Measurements from ENCODE around the gene GPR161.
"Not testable (repeated sequence)": the region's sequence is repeated elsewhere in the genome, so short reads cannot be mapped to it uniquely, and the experiment has no call there.

Gene GPR161

GRCh38 chr1:168056152-168056551 is 80.6 kb downstream of the GPR161 start:
- not testable (repeated sequence) for H4K8ac ChIP-seq (ENCODE audit: low read depth, low read length); H4K12ac ChIP-seq (ENCODE audit: low read depth, low read length)

GRCh38 chr1:168054117-168054516 is 82.6 kb downstream of the GPR161 start:
- DNase-seq = no peak
- no peak overlapping the region for H2BK5ac ChIP-seq (ENCODE audit: low read depth, low read length, poor library complexity)
- no CpG with 5 or more reads among the region's 3 CpGs for WGBS (ENCODE audit: extremely low coverage, insufficient coverage, insufficient read length)
- no peaks in the 10 kb centered on the region for H3K4me1 ChIP-seq (ENCODE audit: control insufficient read depth in 1 of 2, insufficient read depth in 2 of 2, low read length in 2 of 2)
- H3K18ac ChIP-seq (ENCODE audit: low read length) = no peak overlapping the region
- no peak overlapping the region for H3K23ac ChIP-seq (ENCODE audit: low read length)
- H3K4ac ChIP-seq (ENCODE audit: low read depth, low read length) = no peak overlapping the region
- H3K4me3 ChIP-seq (ENCODE audit: low read depth, low read length) = no peak overlapping the region
- no peaks in the 10 kb centered on the region for H3K9me3 ChIP-seq (ENCODE audit: insufficient read depth, low read depth, low read length)
- H3K36me3 ChIP-seq (ENCODE audit: control insufficient read depth in 1 of 2, insufficient read depth in 2 of 2, low read length in 2 of 2) = peaks cover 6 to 8% of the 10 kb centered on the region in 2 experiments
- H3K14ac ChIP-seq (ENCODE audit: low read length) = no peak overlapping the region
- H2BK12ac ChIP-seq (ENCODE audit: low read length) = no peak overlapping the region
- H3K79me1 ChIP-seq (ENCODE audit: low read length) = no peaks in the 10 kb centered on the region
- H2AK5ac ChIP-seq (ENCODE audit: low read length) = no peak overlapping the region
- no peak overlapping the region for H3K27ac ChIP-seq (ENCODE audit: low read depth, low read length)
- H3K9ac ChIP-seq (ENCODE audit: low read length) = no peak overlapping the region
- H2BK120ac ChIP-seq (ENCODE audit: insufficient read depth, low read length, poor library complexity) = no peak overlapping the region
- H4K12ac ChIP-seq (ENCODE audit: low read depth, low read length) = no peak overlapping the region
- no peak overlapping the region for H2AFZ ChIP-seq (ENCODE audit: insufficient read depth, low read length, poor library complexity)
- H3K79me2 ChIP-seq (ENCODE audit: control insufficient read depth, insufficient read depth, low read length, poor library complexity) = no peaks in the 10 kb centered on the region
- no peak overlapping the region for H3K4me2 ChIP-seq (ENCODE audit: low read length)
- no peaks in the 10 kb centered on the region for H3K27me3 ChIP-seq (ENCODE audit: insufficient read depth, low read length)
- H4K8ac ChIP-seq (ENCODE audit: low read depth, low read length) = no peak overlapping the region
- H4K91ac ChIP-seq (ENCODE audit: low read depth, low read length) = no peak overlapping the region

More at GRCh38 chr1:168056152-168056551, 80.6 kb downstream of the GPR161 start:
- not testable (repeated sequence) for H3K79me2 ChIP-seq (ENCODE audit: control insufficient read depth, insufficient read depth, low read length, poor library complexity); H2BK5ac ChIP-seq (ENCODE audit: low read depth, low read length, poor library complexity); H3K14ac ChIP-seq (ENCODE audit: low read length); H3K4me1 ChIP-seq (ENCODE audit: control insufficient read depth in 1 of 2, insufficient read depth in 2 of 2, low read length in 2 of 2); H3K4me3 ChIP-seq (ENCODE audit: low read depth, low read length); H3K23ac ChIP-seq (ENCODE audit: low read length); H3K27ac ChIP-seq (ENCODE audit: low read depth, low read length); H3K4me2 ChIP-seq (ENCODE audit: low read length); H4K91ac ChIP-seq (ENCODE audit: low read depth, low read length); H2BK12ac ChIP-seq (ENCODE audit: low read length); H2BK120ac ChIP-seq (ENCODE audit: insufficient read depth, low read length, poor library complexity); H3K9ac ChIP-seq (ENCODE audit: low read length); H3K9me3 ChIP-seq (ENCODE audit: insufficient read depth, low read depth, low read length); DNase-seq; H3K27me3 ChIP-seq (ENCODE audit: insufficient read depth, low read length); H3K4ac ChIP-seq (ENCODE audit: low read depth, low read length); H3K79me1 ChIP-seq (ENCODE audit: low read length); H2AFZ ChIP-seq (ENCODE audit: insufficient read depth, low read length, poor library complexity); H3K18ac ChIP-seq (ENCODE audit: low read length); H2AK5ac ChIP-seq (ENCODE audit: low read length)
- no CpG with 5 or more reads among the region's 35 CpGs for WGBS (ENCODE audit: extremely low coverage, insufficient coverage, insufficient read length)
- H3K36me3 ChIP-seq (ENCODE audit: control insufficient read depth in 1 of 2, insufficient read depth in 2 of 2, low read length in 2 of 2) = peaks cover 12 to 14% of the 10 kb centered on the region in 2 experiments

DNA sequence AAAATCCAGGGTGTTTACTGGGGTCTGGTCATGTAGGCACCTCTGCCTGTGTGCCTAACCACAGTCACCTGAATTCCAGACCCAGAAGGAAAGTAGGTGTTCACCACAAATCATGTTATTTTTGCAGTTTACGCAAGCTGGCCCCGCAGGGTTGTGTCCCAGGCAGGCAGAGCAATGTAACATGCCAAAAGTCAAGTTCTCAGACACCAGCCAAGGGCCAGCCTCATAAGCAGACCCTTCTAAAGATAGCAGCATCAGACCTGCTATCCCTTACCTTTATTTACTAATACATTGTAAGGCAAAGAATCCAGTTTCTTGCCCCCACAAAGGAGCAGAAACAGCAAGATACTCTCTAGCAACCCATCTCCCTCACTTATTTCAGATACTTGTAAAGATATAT is 83.0 kb downstream of the GPR161 start:
- no CpG with 5 or more reads among the region's 2 CpGs for WGBS (ENCODE audit: extremely low coverage, insufficient coverage, insufficient read length)
- no peak overlapping the region for H3K4ac ChIP-seq (ENCODE audit: low read depth, low read length)
- H3K9me3 ChIP-seq (ENCODE audit: insufficient read depth, low read depth, low read length) = no peaks in the 10 kb centered on the region
- H4K8ac ChIP-seq (ENCODE audit: low read depth, low read length) = no peak overlapping the region
- H3K36me3 ChIP-seq (ENCODE audit: control insufficient read depth in 1 of 2, insufficient read depth in 2 of 2, low read length in 2 of 2) = peaks cover 6 to 8% of the 10 kb centered on the region in 2 experiments
- H2BK5ac ChIP-seq (ENCODE audit: low read depth, low read length, poor library complexity) = no peak overlapping the region
- H2AFZ ChIP-seq (ENCODE audit: insufficient read depth, low read length, poor library complexity) = no peak overlapping the region
- H3K4me1 ChIP-seq (ENCODE audit: control insufficient read depth in 1 of 2, insufficient read depth in 2 of 2, low read length in 2 of 2) = no peaks in the 10 kb centered on the region
- no peak overlapping the region for H2AK5ac ChIP-seq (ENCODE audit: low read length)
- H4K91ac ChIP-seq (ENCODE audit: low read depth, low read length) = no peak overlapping the region
- no peaks in the 10 kb centered on the region for H3K79me1 ChIP-seq (ENCODE audit: low read length)
- no peak overlapping the region for H3K9ac ChIP-seq (ENCODE audit: low read length)
- no peak overlapping the region for H3K14ac ChIP-seq (ENCODE audit: low read length)
- H3K18ac ChIP-seq (ENCODE audit: low read length) = no peak overlapping the region
- DNase-seq = no peak
- no peak overlapping the region for H4K12ac ChIP-seq (ENCODE audit: low read depth, low read length)
- no peak overlapping the region for H3K4me2 ChIP-seq (ENCODE audit: low read length)
- H3K27ac ChIP-seq (ENCODE audit: low read depth, low read length) = no peak overlapping the region
- no peak overlapping the region for H2BK12ac ChIP-seq (ENCODE audit: low read length)
- no peaks in the 10 kb centered on the region for H3K79me2 ChIP-seq (ENCODE audit: control insufficient read depth, insufficient read depth, low read length, poor library complexity)
- H3K23ac ChIP-seq (ENCODE audit: low read length) = no peak overlapping the region
- H3K27me3 ChIP-seq (ENCODE audit: insufficient read depth, low read length) = no peaks in the 10 kb centered on the region
- H3K4me3 ChIP-seq (ENCODE audit: low read depth, low read length) = no peak overlapping the region
- no peak overlapping the region for H2BK120ac ChIP-seq (ENCODE audit: insufficient read depth, low read length, poor library complexity)

DNA sequence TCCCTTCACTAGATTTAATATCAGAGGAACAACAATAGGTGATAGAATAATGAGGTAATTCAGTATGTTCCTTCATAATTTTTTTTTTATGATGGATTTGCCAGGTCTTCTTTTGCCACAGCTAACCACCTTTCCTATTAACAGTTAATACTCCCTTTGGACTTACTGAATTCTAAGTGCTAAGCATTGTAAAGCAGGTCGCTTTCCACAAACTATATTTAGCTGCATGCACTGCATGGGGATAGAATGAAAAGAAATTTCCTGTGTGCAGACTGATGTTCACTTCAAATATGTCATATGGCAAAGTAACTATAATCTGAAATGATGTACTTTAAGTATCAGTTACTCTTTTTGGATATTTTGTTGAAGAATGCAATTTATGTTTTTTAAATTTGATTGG is 85.8 kb downstream of the GPR161 start:
- no peaks in the 10 kb centered on the region for H3K4me1 ChIP-seq (ENCODE audit: control insufficient read depth in 1 of 2, insufficient read depth in 2 of 2, low read length in 2 of 2)
- no peak overlapping the region for H4K91ac ChIP-seq (ENCODE audit: low read depth, low read length)
- H2AFZ ChIP-seq (ENCODE audit: insufficient read depth, low read length, poor library complexity) = no peak overlapping the region
- H2BK5ac ChIP-seq (ENCODE audit: low read depth, low read length, poor library complexity) = no peak overlapping the region
- DNase-seq = no peak
- H2BK12ac ChIP-seq (ENCODE audit: low read length) = no peak overlapping the region
- H3K4me2 ChIP-seq (ENCODE audit: low read length) = no peak overlapping the region
- no peaks in the 10 kb centered on the region for H3K79me2 ChIP-seq (ENCODE audit: control insufficient read depth, insufficient read depth, low read length, poor library complexity)
- no peak overlapping the region for H3K9ac ChIP-seq (ENCODE audit: low read length)
- H3K4ac ChIP-seq (ENCODE audit: low read depth, low read length) = no peak overlapping the region
- no peak overlapping the region for H3K4me3 ChIP-seq (ENCODE audit: low read depth, low read length)
- H3K27me3 ChIP-seq (ENCODE audit: insufficient read depth, low read length) = no peaks in the 10 kb centered on the region
- no peaks in the 10 kb centered on the region for H3K9me3 ChIP-seq (ENCODE audit: insufficient read depth, low read depth, low read length)
- no peak overlapping the region for H3K27ac ChIP-seq (ENCODE audit: low read depth, low read length)
- no peak overlapping the region for H4K8ac ChIP-seq (ENCODE audit: low read depth, low read length)
- H3K14ac ChIP-seq (ENCODE audit: low read length) = no peak overlapping the region
- no peak overlapping the region for H4K12ac ChIP-seq (ENCODE audit: low read depth, low read length)
- no peak overlapping the region for H3K18ac ChIP-seq (ENCODE audit: low read length)
- H3K36me3 ChIP-seq (ENCODE audit: control insufficient read depth in 1 of 2, insufficient read depth in 2 of 2, low read length in 2 of 2) = peaks cover 2 to 4% of the 10 kb centered on the region in 2 experiments
- H3K23ac ChIP-seq (ENCODE audit: low read length) = no peak overlapping the region
- H2AK5ac ChIP-seq (ENCODE audit: low read length) = no peak overlapping the region
- H3K79me1 ChIP-seq (ENCODE audit: low read length) = no peaks in the 10 kb centered on the region
- no CpG with 5 or more reads among the region's 1 CpG for WGBS (ENCODE audit: extremely low coverage, insufficient coverage, insufficient read length)
- no peak overlapping the region for H2BK120ac ChIP-seq (ENCODE audit: insufficient read depth, low read length, poor library complexity)

Measured in trophoblast cell (in vitro differentiated cells and primary cell).